GM13977 (cell line): ENCODE measurements around the gene PEX12.

Source experiments
- DNase-seq: peaks from one replicate; pipeline ENCODE4 v3.0.0; 2012; ENCODE audit warnings: low spot score
- in situ Hi-C: fragments of 300-500 bp; cut with MboI; formaldehyde crosslinking; loops from one replicate; pipeline ENCODE4 v1.12.0; 2022; ENCODE audit warnings: low sequenced_read_pairs, low pct_unique_long_range_greater_than_20kb, mixed read lengths, inconsistent platforms; ENCODE audit not compliant: unreplicated experiment
- TF ChIP-seq, protein P1 (sequence below): IDR thresholded peaks from 2 replicates; pipeline ENCODE4 v1.5.1; 2012; ENCODE audit warnings: mild to moderate bottlenecking, control low read depth; ENCODE audit not compliant: insufficient read depth; ENCODE audit errors: extremely low read depth, missing control alignments

Gene PEX12

DNA sequence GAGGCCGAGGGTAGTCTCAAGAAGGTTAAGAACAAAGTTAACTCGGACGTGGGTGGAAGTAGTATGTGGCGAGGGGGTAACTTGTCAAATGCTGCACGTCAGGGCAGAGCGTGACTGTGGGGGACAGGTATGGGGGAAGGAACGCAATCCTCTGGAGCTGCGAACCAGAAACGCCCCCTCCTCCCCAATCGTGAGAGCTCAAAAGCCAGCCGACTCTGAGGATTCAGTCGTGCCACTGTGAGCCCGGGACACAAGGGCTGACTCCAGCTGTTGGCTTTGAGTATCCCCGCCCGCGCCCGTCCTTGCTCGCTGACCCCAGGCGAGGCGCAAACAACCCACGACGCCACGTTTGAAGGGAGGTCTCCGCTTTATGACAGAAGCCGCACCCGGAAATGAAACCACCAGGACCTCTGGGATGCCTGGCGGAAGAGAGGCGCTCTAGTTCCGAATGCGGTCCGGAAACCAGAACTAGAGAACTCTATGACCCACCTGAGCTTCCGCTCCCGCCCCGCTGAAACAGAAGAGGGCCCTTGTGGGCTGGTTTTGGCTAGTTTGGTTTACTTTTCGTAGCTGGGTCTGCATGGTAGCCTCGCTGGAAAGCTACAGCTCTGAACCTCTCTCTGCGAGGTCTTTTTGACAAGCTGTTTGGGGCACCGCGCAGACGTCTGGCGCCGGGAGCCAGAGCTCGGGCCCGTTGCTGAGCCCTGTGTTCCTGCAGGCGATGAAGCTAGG lies at the start of gene PEX12:
Gene PEX12, minus strand, starts transcription at position 375 of the 732 bp plus-strand sequence. CDS start 550 bp downstream, outside the sequence.
- TF ChIP-seq, protein P1, sequence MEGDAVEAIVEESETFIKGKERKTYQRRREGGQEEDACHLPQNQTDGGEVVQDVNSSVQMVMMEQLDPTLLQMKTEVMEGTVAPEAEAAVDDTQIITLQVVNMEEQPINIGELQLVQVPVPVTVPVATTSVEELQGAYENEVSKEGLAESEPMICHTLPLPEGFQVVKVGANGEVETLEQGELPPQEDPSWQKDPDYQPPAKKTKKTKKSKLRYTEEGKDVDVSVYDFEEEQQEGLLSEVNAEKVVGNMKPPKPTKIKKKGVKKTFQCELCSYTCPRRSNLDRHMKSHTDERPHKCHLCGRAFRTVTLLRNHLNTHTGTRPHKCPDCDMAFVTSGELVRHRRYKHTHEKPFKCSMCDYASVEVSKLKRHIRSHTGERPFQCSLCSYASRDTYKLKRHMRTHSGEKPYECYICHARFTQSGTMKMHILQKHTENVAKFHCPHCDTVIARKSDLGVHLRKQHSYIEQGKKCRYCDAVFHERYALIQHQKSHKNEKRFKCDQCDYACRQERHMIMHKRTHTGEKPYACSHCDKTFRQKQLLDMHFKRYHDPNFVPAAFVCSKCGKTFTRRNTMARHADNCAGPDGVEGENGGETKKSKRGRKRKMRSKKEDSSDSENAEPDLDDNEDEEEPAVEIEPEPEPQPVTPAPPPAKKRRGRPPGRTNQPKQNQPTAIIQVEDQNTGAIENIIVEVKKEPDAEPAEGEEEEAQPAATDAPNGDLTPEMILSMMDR = no peak
- DNase-seq = peak; percentile 81
- in situ Hi-C loops = no loop called here

DNA sequence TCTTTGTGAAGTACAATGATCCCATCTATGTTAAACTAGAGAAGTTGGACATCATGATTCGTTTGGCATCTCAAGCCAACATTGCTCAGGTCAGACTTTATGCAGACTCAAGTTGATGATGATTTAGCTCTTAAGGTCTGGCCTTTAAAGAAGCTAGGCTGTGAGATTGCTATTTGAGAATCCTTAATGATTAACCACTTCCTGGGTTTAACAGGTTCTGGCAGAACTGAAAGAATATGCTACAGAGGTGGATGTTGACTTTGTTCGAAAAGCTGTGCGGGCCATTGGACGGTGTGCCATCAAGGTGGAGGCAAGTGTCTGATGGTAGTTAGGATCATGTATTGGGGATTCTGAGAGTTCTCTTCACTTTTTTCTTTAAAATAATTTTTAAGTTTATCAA lies 49.0 kb upstream of the PEX12 start:
- no peak for DNase-seq
- in situ Hi-C loops = no loop called here
- TF ChIP-seq, protein P1 = no peak

DNA sequence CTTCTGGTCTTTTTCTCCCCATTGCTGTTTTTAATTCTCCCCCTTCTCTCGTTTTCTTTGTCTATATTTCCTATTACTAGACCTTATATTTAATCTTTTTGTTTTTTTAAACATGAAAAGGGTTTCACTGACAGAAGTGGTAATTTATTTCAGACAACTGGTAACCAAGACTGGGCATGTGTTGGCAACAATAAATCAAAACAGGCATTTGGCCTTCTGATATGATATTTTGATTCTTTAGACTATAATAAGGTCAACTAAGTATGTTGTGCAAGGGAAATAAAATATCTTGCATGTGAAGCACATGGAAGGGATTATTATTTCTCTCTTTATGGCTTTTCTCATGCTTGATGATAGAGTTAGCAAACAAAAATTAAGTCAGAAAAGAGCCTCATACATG lies 43.4 kb upstream of the PEX12 start:
- DNase-seq = no peak
- TF ChIP-seq, protein P1 = no peak
- in situ Hi-C loops = loop anchor here (25.0 kb wide), 1 partner anchor 116 kb away; the partner anchor contains the start of gene RASL10B

DNA sequence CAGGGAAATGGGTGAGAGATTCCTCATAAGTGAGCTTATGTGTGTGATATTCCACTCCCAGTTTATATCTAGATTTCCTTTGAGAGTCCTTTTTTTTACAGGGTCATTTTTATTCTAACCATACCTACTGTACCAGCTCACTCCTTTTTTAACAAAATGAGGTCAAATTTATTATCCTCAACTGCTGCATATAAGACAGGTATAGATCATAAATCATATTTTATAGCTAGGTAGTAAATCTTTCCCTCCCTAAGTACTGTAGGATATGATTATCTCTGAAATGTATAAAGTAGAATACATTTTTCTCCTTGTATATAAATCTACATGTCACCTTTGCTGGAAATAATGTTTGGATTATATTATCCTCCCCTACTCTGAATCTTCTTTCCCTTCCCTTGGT lies 40.3 kb upstream of the PEX12 start:
- DNase-seq = no peak
- in situ Hi-C loops = loop anchor here (25.0 kb wide), 1 partner anchor 119 kb away; the partner anchor contains the start of gene RASL10B
- TF ChIP-seq, protein P1 = no peak

DNA sequence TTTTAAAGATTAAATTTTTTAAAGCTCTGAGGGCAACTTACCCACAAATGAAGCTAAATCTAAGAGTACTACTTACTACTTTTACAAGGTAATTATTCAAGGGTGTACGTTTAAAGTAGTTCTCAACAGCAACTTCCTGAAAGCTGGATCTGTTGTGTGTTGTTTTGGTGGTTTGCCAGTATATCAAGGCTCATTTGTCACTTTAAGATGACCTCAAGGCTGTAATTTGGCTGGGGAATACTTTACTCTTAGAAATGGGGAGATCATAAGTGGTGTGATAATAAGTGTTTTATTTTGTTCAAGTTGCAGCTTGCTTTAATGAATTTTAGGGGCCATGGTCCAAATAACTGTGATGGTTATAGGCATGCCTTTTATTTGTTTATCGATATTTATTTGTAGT lies 39.1 kb upstream of the PEX12 start:
- in situ Hi-C loops = loop anchor here (25.0 kb wide), 1 partner anchor 120 kb away; the partner anchor contains the start of gene RASL10B
- TF ChIP-seq, protein P1 = no peak
- no peak for DNase-seq

DNA sequence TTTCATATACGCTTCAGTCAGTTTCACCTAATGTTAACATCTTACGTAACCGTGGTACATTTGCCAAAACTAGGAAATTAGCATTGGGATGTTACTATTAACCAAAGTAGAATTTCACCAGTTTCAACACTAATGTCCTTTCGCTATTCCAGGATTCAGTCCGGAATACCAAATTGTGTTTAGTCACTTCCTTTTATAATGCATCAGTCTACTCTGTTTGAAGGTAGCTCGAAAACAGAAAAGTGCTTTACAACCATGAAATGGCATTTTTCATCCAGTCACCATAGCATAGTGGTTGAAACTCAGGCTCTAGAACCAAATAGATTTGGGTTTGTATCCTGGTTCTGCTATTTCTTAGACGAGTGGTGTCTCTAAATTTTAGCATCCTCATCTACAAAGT lies 38.2 kb upstream of the PEX12 start:
- no peak for DNase-seq
- TF ChIP-seq, protein P1 = no peak
- in situ Hi-C loops = loop anchor here (25.0 kb wide), 1 partner anchor 121 kb away; the partner anchor contains the start of gene RASL10B
